ENCODE results near the gene CLBA1. TPM values are rescaled to one million over a fixed set of nuclear protein-coding genes. Genes with fewer than 3 reads are reported as not detected.
A peak's percentile ranks its signal among the peaks of the same experiment; 100 is the strongest.

The CLBA1 gene
- total RNA-seq, 1 donor from 2014 or later: 16.2 TPM

DNA sequence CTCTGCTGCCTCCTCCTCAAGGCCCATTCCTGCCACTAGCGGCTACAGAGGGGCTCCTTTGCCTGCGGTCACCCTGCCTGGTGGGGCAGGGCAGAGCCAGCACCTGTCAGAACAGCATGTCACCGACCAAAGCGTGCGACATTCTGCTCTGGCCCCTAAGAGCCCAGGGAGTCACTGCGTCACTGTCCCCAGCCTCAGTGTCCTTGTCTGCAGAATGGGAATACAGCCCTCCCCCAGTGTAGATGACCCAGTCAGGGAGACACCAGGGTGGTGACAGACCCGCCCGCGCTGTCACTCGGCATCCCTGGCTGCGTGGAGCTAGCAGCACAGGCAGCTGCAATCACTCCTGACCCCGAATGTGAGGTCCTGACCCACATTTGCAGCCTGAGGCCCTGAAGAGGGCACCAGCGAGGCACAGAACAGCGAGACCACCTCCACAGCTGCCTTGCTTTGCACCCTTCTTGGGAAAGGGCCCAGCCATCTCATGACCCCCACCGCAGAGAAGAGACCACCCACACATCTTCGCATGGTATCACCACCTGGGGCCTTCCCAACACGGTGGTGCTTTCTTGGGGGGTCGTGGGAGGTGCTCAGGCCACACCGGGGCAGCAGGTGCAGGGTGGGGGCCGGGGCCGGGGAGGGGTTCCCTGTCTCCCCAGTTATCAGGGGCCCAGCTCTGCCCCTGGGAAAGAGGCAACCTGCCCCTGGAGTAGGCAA, 9.9 kb upstream of the CLBA1 start:
- DNase-seq (ENCODE audit: extremely low spot score, unreplicated experiment): no peak
- Mint-ChIP-seq H3K4me1 (ENCODE audit: unreplicated experiment) (peaks cover 4% of the 10 kb centered on the region), H3K36me3 (no peaks in the 10 kb centered on the region), H3K4me3 (peak overlapping the region; percentile 20), H3K27ac (peak overlapping the region; percentile 83), H3K9me3 (no peaks in the 10 kb centered on the region), H3K27me3 (peaks cover 22% of the 10 kb centered on the region)
- TF ChIP-seq, protein P1, sequence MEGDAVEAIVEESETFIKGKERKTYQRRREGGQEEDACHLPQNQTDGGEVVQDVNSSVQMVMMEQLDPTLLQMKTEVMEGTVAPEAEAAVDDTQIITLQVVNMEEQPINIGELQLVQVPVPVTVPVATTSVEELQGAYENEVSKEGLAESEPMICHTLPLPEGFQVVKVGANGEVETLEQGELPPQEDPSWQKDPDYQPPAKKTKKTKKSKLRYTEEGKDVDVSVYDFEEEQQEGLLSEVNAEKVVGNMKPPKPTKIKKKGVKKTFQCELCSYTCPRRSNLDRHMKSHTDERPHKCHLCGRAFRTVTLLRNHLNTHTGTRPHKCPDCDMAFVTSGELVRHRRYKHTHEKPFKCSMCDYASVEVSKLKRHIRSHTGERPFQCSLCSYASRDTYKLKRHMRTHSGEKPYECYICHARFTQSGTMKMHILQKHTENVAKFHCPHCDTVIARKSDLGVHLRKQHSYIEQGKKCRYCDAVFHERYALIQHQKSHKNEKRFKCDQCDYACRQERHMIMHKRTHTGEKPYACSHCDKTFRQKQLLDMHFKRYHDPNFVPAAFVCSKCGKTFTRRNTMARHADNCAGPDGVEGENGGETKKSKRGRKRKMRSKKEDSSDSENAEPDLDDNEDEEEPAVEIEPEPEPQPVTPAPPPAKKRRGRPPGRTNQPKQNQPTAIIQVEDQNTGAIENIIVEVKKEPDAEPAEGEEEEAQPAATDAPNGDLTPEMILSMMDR (conservative IDR thresholded peaks at IDR 0.05): no peak

- TF ChIP-seq, protein P1 (conservative IDR thresholded peaks at IDR 0.05): peak; percentile 94
- Mint-ChIP-seq H3K4me3 (peak overlapping the region; percentile 86), H3K36me3 (no peaks in the 10 kb centered on the region), H3K9me3 (no peaks in the 10 kb centered on the region), H3K4me1 (ENCODE audit: unreplicated experiment) (peaks cover 4% of the 10 kb centered on the region), H3K27ac (peak overlapping the region; percentile 83), H3K27me3 (peaks cover 22% of the 10 kb centered on the region)
- peak; percentile 87 for DNase-seq (ENCODE audit: extremely low spot score, unreplicated experiment)
Observed at GRCh38 chr14:104976198-104977007, 9.2 kb upstream of the CLBA1 start.

DNA sequence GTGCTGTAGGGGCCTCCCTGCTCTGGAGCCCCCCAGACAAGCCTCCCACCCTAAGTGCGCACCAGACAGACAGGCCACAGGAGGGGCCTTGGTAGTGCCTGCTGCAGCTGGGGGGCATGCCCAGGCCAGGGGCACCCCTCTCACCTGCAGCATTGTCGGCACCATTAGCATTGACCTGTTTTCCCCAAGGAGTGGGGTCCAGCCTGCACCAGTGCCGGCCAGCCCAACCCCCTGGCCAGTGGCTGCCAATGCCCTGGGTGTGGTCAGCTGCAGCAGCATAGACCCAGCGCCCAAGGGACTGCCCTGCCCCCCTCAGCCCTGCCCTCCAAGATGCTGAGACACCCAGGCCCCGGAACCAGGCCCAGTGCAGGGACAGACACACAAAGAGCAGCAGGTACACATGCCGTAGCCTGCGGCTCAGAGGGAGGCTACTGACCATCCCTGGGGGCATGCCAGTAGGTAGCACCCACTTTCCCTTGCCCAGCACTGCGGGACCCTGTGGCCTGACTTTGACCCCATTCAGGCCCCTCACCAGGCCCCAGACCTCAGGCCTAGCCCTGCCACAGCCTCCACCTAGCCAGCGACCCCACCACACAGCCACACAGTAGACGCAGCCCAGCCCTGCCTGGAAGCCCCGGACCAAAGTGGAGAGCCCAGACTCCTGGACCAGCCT, 8.4 kb upstream of the CLBA1 start:
- Mint-ChIP-seq H3K4me1 (ENCODE audit: unreplicated experiment) (peaks cover 4% of the 10 kb centered on the region), H3K4me3 (peak overlapping the region; percentile 90), H3K27me3 (peaks cover 22% of the 10 kb centered on the region), H3K36me3 (no peaks in the 10 kb centered on the region), H3K27ac (no peak overlapping the region), H3K9me3 (no peaks in the 10 kb centered on the region)
- no peak for DNase-seq (ENCODE audit: extremely low spot score, unreplicated experiment)
- TF ChIP-seq, protein P1 (conservative IDR thresholded peaks at IDR 0.05): no peak

- H3K27ac Mint-ChIP-seq: no peak within 1 kb of the TSS
- TF ChIP-seq, protein P1 (conservative IDR thresholded peaks at IDR 0.05): no peak
- peaks cover 4% of the 10 kb centered on the region for H3K4me1 Mint-ChIP-seq (ENCODE audit: unreplicated experiment)
- no peaks in the 10 kb centered on the region for H3K9me3 Mint-ChIP-seq
- H3K4me3 Mint-ChIP-seq: peak within 1 kb of the TSS; percentile 90
- peaks cover 22% of the 10 kb centered on the region for H3K27me3 Mint-ChIP-seq
- no peak for DNase-seq (ENCODE audit: extremely low spot score, unreplicated experiment)
- no peaks in the 10 kb centered on the region for H3K36me3 Mint-ChIP-seq
Observed at GRCh38 chr14:104977681-104978653, 7.6 kb upstream of the CLBA1 start, which contains the start of gene AHNAK2. Gene AHNAK2 (minus strand): TSS chr14:104978374. CDS start chr14:104978237, 137 bp downstream.
